Iris pigment epithelial cell (primary cell): ENCODE measurements around the gene RNF215.

Experiments
- DNase-seq: peaks from one replicate; pipeline ENCODE4 v3.0.0-alpha.2; 2011; ENCODE audit warnings: low read depth

The RNF215 gene

DNA sequence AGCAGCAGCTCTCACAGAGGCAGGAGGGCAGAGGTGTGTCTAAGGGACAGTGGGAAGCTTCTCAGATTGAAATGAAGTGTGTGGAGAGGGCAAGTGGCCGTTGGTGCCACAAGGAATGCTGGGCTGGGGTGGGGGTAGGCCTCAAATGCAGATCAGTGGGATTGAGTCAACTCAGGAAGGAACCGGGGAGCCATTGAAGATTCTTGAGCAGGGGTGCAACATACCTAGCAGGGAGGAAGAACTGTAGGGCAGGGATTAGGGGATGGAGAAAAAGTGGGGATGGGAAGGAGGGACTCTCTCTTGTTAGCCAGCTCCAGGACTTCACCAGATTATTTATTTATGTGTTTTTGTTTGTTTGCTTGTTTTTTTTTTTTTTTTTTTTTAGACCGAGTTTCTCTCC, 6.7 kb upstream of the RNF215 start:
- no peak for DNase-seq

DNA sequence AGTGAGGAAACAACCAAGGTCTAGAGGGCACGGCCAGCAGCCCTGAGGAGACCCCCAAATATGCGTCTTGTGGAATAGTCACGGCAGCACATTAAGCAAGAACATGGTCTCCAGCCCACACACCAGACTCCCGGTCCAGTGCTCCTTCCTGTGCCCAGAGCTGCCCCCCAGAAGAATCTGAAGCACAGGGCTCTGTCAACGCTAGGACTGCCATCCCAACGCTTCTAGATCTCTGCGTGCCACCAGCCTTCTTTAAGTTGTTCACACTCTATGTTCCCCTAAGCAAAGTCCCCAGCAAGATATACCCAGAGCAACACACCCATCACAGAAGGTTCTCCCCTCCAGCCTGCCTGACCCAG, 6.1 kb upstream of the RNF215 start:
- DNase-seq = no peak

DNA sequence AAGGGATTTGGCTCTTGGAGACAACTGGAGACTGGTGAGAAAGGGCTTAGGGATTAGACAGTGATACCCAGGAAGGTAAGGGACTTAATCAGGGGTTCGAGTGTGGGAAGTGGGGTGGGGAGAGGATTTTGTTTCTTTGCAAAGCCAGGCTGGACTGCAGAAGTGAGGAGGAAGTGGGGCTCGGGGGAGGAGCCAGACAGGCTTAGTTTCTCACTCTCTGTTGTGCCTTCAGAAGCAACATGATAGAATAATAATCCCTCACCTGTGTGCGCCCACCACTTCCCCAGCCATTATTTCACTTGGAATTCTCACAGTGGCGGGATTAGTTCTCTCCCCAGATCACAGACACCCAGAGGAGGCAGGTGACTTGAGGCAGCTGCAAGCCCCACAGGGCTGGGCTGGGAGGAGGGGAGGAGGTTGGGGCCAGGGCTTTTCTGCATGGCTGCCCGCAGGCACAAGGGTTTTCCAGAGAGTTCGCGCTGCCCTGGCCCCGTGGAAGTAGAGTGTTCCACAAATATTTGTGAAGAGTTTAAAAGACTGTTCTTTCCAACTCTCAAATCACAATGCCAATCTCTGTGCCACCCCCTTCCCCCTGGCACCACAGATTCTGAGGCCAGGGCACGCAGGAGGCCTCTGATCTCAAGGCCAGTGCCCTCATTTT, 5.6 kb upstream of the RNF215 start:
- no peak for DNase-seq

DNA sequence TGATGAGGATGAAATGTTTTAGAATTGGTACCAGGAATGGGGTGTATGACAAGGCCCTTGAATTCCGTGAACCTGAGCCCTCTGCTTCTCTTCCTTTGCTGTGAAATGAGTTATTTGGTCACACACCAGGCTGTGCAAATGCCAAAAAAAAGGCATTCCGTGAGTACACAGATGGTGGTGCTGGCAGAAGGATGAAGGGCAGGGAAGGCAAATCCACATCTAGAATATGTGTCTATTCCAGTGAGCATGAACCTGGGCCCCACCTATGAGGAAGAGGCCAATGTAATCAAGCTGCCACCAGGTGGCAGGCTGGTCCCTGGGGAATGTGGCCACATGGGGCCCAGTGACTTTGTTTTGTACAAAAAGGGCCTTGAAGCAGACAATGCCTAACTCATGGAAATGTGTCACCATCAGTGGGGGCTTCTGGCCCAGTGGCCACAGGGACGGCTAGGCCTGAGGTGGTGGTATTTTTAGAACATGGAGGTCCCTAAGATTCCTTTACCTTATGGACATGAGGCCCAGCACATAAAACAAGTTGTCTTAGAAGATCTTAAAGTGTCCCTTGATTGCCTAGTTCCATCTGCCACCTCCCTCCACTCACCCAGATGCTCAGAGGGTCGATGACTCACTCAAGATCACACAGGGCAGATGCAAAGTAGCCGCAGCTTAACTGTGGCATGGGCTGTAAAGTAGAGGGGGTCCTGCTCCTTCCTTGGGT, 3.9 kb upstream of the RNF215 start:
- peak; percentile 73 for DNase-seq

- no peak for DNase-seq
These were observed 627 bp downstream of the RNF215 start for GRCh38 chr22:30386608-30386959.

DNA sequence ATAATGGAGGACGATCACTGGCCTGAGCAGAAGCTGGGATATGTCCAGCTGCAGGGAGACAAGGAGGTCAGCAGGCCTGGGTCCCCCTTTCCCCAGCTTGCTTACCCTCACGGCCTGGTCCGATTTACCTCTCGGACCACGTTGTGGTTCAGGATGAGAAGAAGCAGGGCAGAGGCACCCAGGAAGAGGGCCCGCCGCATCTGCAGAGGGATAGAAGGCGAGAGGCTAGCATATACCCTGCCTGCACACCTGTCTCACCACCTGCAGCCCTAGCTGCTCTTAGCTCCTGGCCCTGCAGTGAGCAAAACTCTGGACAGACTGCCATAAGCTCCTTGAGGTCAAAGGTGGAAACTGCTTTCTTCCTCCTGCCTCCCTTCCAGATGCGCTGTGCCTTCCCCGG, 1.3 kb downstream of the RNF215 start:
- DNase-seq = no peak

- DNase-seq = no peak
These were observed 4.2 kb downstream of the RNF215 start for GRCh38 chr22:30383061-30383460.

GRCh38 chr22:30382340-30382739, 4.9 kb downstream of the RNF215 start:
- DNase-seq = no peak

DNA sequence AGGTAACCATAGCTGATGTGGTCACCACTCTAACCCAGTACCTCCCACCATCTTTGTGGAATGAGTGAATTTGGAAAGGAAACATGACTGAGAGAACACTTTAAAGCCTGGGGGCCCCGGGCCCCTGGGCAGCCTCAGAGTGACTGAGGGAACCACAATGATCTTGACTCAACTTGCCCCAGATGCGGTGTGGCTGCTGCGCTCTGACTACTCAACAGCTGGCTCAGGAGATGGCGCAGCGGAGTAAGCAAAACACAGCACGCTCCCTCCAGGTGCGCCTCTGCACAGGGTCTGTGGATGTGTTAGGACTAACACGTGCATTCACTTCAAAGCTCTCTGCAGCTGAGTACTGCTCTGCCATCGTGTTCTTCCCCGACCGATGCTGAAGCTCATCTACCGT, 5.9 kb downstream of the RNF215 start:
- no peak for DNase-seq

DNA sequence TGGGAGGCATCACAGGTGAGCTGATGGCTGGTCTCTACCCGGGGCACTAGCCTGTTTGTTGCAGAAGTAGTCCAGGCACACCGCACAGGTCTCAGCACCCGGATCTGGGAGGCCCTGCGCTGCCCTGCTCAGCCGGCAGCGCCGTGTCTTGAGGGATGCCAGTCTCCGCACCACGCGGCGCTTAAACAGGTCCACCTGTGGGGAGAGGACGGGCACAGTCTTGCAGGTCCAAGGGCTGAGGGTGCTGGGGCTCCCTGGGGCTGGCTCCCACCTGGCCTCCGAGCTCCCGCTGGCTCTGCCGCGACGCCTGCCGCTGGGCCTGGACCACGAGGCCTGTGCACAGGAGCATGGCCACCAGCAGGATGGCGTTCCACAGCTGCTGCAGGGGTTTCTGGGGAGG, 7.2 kb downstream of the RNF215 start:
- DNase-seq = no peak

DNA sequence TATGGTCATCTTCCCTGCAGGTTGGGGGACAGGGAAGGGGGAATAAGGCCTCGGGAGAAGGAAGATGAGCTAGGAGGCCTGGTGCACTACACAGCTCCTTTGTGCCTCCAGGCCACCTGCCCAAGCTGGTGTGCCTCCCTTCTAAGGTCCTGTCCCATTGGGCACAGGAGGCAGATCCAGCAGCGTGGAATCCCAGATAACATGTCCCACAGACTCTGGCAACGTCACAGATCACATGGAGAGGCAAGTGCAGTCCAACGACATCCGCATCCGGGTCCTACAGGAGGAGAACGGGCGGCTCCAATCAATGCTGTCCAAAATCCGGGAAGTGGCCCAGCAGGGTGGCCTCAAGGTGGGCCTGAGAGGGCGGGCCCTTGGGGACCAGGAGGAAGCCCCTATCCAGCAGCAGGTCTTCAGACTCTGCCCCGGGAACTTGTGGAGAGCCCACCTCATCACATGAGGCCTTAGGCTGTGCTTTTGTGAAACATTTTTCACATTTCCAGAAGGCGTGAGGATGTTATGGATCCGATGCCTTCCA, 11.8 kb downstream of the RNF215 start:
- no peak for DNase-seq

DNA sequence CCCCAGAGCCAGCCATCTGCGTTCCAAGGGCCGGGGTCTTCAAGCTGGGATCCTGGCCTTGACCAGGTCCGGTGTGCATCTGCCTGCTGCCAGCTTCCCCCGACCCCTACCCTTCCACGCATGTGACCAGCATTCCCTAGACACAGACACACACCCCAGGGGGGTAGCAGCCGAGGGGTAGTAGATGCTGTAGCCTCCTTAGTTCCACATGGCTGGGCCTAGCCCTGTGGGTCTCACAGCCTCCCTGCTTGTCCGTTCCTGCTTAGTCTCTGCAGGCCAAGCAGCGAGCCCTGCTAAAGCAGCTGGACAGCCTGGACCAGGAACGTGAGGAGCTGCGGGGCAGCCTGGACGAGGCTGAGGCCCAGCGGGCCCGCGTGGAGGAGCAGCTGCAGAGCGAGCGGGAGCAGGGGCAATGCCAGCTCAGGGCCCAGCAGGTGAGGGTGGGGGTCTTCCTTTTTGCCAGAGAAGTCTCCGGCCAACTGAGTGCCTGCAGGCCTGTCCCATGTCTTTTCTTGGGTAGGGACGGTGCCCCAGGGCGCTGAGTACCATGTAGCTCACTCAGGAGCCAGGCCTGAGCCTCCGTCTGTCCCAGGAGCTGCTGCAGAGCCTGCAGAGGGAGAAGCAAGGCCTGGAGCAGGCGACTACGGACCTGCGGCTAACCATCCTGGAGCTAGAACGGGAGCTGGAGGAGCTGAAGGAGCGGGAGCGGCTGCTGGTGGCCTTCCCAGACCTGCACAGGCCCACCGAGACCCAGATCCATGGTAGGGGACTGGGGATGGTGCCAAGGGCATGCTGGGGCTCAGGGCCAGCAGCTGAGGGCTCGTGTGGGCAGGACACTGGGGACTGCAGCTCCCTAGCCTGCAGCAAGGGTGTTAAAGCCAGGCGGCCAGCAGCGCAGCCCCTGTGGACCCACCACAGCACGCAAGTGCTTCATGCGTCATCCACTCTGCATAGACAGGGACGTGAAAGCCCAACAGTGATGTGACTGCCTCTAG, 13.6 kb downstream of the RNF215 start:
- no peak for DNase-seq

DNA sequence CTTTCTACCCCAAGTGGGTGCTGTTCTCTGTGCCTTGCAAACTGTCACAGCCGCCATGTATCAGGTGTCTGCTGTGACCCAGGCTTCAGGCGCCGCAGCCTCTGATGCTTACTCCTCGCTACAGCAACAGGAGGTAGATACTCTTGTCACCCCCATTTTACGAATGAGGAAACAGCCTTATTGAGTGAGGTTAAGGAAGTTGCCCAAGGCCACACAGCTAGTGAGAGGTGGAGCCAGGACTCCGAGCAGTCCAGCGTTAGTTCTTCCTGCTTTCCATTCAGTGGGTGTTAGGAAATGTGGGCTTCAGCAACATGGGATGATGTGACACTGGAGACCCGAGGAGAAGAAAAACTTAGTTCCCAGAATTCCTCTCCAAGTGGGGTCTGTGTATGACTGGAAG, 14.3 kb downstream of the RNF215 start:
- DNase-seq = no peak

- DNase-seq = no peak
These were observed 15.2 kb downstream of the RNF215 start for GRCh38 chr22:30371981-30372380.

- DNase-seq = no peak
These were observed 15.9 kb downstream of the RNF215 start for GRCh38 chr22:30371321-30371720.

- DNase-seq = no peak
These were observed 16.5 kb downstream of the RNF215 start for GRCh38 chr22:30370641-30371230.

DNA sequence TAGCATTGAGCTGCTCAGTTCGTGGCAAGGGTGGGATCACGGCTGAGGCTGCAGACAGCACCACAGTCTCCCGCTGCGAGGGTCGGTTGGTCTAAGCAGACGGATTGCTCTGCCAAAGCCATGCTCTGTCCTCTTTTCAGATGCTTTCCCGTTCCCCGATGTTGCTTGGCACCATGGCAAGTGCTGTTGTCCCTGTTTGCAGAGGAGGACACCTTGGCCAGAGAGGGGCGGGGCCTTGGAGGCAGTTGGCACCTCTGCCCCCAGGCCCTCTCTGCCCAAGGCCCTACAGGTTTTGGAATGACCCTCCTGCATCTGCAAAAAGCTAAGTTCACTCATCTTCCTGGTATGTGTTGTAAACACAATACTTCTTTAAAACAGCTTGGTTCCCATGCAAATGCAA, 18.8 kb downstream of the RNF215 start:
- no peak for DNase-seq

GRCh38 chr22:30365891-30366290, 21.3 kb downstream of the RNF215 start:
- DNase-seq = no peak

DNA sequence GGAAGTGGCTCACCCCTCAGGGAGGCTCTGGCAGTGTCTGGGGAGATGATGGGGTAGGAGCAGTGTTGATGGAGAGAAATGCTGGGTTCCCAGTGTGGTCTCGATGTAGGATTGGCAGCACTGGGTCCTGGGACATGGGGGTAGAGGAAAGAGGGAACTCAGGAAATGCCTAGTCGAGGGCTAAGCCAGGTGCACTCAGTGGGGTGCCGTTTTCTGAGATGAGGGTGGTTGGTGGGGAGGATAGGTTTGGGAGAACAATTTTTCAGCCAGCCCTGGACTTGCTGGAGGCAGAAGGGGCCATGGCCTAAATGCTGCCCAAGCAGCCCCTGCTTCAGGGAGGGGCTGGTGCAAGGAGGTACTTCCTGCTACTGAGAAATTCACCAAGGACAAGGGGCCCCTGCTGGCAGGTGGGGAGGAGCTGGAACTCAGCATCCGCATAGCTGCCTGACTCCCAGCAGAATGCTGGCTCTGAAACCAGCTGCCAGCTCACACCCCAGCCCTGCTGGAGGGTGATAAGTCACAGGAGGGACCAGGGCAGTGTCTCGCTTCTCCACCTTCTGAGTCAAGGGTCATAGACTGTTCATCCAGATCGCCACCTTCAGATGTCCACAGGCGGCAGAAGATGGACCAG, 24.4 kb downstream of the RNF215 start:
- no peak for DNase-seq

DNA sequence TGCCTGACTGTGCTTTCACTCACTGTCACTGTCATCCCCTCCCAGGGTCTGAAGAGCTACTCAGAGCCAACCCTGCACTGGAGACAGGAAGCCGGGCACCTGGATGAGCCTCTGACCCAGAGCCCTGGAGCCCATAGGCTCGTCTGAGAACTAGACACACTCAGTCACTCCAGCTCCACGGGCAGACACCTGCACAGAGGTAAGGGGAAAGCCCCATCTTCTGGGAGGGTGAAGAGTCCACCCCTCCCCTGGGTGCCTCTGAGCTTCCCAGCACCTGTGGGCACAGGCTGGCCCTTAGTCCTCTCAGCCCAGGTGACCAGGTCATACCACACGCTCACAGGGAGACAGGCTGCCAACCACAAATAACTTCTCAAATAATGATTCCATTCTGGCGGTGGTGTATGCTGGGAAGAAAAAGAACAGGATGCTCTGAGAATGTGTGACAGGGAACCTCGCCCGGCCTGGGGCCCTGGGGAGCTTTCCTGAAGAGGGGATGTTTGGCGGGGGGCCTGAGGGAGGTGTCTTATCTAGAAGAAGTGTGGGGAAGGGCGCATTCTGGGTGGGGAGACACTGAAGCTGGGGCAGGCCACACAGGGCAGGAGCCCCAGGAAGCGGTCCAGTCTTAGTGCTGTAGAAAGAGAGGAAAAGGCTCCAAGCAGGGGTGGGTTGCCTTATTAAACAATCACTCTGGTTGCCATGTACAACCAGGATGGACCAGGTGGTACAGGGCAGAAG, 25.1 kb downstream of the RNF215 start:
- no peak for DNase-seq

DNA sequence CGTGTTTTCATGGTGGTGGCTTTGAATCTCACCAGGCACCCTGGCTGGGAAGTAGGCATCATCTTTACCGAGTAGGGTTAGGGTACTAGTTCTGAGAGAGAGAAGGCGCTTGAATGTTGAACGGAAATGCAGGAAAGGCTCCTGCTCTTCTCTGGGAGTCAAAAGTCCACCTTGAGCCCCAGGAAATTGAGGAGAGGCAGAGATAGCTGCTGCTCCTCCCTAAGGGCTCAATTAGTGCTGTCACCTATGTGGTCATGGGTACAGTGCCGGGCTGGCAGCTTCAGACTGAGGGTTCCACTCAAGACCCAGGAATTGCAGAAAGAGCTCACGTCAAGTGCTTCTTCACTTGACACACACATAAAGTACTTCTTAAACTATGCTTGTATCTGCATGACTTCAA, 28.7 kb downstream of the RNF215 start:
- DNase-seq = no peak
